ENCODE measurements around the gene CMTM7.
A peak's percentile ranks its signal among the peaks of the same experiment; 100 is the strongest.
"Not testable (repeated sequence)": the region's sequence is repeated elsewhere in the genome, so short reads cannot be mapped to it uniquely, and the experiment has no call there.

The CMTM7 gene

GRCh38 chr3:32467333-32468070 lies 75.8 kb downstream of the CMTM7 start:
- H3K4me3 ChIP-seq (ENCODE audit: low read depth in 1 of 2, low read length in 2 of 2): peak overlapping the region; percentile 37 to 38
- H3K9ac ChIP-seq (ENCODE audit: low read length): no peak overlapping the region
- H3K36me3 ChIP-seq (ENCODE audit: insufficient read depth, low read length): no peaks in the 10 kb centered on the region
- no peaks in the 10 kb centered on the region for H3K9me3 ChIP-seq (ENCODE audit: low read length)
- H3K4me1 ChIP-seq (ENCODE audit: insufficient read depth, low read length): peaks cover 6% of the 10 kb centered on the region
- no peaks in the 10 kb centered on the region for H3K27me3 ChIP-seq (ENCODE audit: control insufficient read depth in 1 of 2, insufficient read depth in 2 of 2, low read length in 2 of 2)
- no peak overlapping the region for H3K27ac ChIP-seq (ENCODE audit: low read depth, low read length)

- Histone ChIP-seq H3K9me3 (ENCODE audit: low read length) (no peaks in the 10 kb centered on the region), H3K27ac (ENCODE audit: low read depth, low read length) (no peak overlapping the region), H3K4me1 (ENCODE audit: insufficient read depth, low read length) (peaks cover 6% of the 10 kb centered on the region), H3K9ac (ENCODE audit: low read length) (no peak overlapping the region), H3K27me3 (ENCODE audit: control insufficient read depth in 1 of 2, insufficient read depth in 2 of 2, low read length in 2 of 2) (no peaks in the 10 kb centered on the region), H3K4me3 (ENCODE audit: low read depth in 1 of 2, low read length in 2 of 2) (no peak overlapping the region), H3K36me3 (ENCODE audit: insufficient read depth, low read length) (no peaks in the 10 kb centered on the region)
Measured at GRCh38 chr3:32469151-32469874, 77.7 kb downstream of the CMTM7 start.

GRCh38 chr3:32470362-32470761 lies 78.7 kb downstream of the CMTM7 start:
- H3K9me3 ChIP-seq (ENCODE audit: low read length): no peaks in the 10 kb centered on the region
- H3K9ac ChIP-seq (ENCODE audit: low read length): no peak overlapping the region
- no peak overlapping the region for H3K27ac ChIP-seq (ENCODE audit: low read depth, low read length)
- H3K27me3 ChIP-seq (ENCODE audit: control insufficient read depth in 1 of 2, insufficient read depth in 2 of 2, low read length in 2 of 2): no peaks in the 10 kb centered on the region
- H3K4me1 ChIP-seq (ENCODE audit: insufficient read depth, low read length): peaks cover 6% of the 10 kb centered on the region
- H3K4me3 ChIP-seq (ENCODE audit: low read depth in 1 of 2, low read length in 2 of 2): no peak overlapping the region
- H3K36me3 ChIP-seq (ENCODE audit: insufficient read depth, low read length): no peaks in the 10 kb centered on the region

GRCh38 chr3:32471246-32471645 lies 79.6 kb downstream of the CMTM7 start:
- no peak overlapping the region for H3K9ac ChIP-seq (ENCODE audit: low read length)
- peaks cover 6% of the 10 kb centered on the region for H3K4me1 ChIP-seq (ENCODE audit: insufficient read depth, low read length)
- no peak overlapping the region for H3K4me3 ChIP-seq (ENCODE audit: low read depth in 1 of 2, low read length in 2 of 2)
- H3K27ac ChIP-seq (ENCODE audit: low read depth, low read length): no peak overlapping the region
- H3K9me3 ChIP-seq (ENCODE audit: low read length): no peaks in the 10 kb centered on the region
- no peaks in the 10 kb centered on the region for H3K36me3 ChIP-seq (ENCODE audit: insufficient read depth, low read length)
- no peaks in the 10 kb centered on the region for H3K27me3 ChIP-seq (ENCODE audit: control insufficient read depth in 1 of 2, insufficient read depth in 2 of 2, low read length in 2 of 2)

- H3K27me3 ChIP-seq (ENCODE audit: control insufficient read depth in 1 of 2, insufficient read depth in 2 of 2, low read length in 2 of 2); H3K27ac ChIP-seq (ENCODE audit: low read depth, low read length); H3K36me3 ChIP-seq (ENCODE audit: insufficient read depth, low read length); H3K9ac ChIP-seq (ENCODE audit: low read length); H3K4me3 ChIP-seq (ENCODE audit: low read depth in 1 of 2, low read length in 2 of 2); H3K9me3 ChIP-seq (ENCODE audit: low read length); H3K4me1 ChIP-seq (ENCODE audit: insufficient read depth, low read length): not testable (repeated sequence)
Measured at GRCh38 chr3:32472151-32472550, 80.5 kb downstream of the CMTM7 start.

- no peak overlapping the region for H3K27ac ChIP-seq (ENCODE audit: low read depth, low read length)
- no peak overlapping the region for H3K9ac ChIP-seq (ENCODE audit: low read length)
- H3K9me3 ChIP-seq (ENCODE audit: low read length): no peaks in the 10 kb centered on the region
- H3K27me3 ChIP-seq (ENCODE audit: control insufficient read depth in 1 of 2, insufficient read depth in 2 of 2, low read length in 2 of 2): no peaks in the 10 kb centered on the region
- H3K4me3 ChIP-seq (ENCODE audit: low read depth in 1 of 2, low read length in 2 of 2): no peak overlapping the region
- peaks cover 6% of the 10 kb centered on the region for H3K4me1 ChIP-seq (ENCODE audit: insufficient read depth, low read length)
- no peaks in the 10 kb centered on the region for H3K36me3 ChIP-seq (ENCODE audit: insufficient read depth, low read length)
Measured at GRCh38 chr3:32474201-32474600, 82.5 kb downstream of the CMTM7 start.

GRCh38 chr3:32480604-32481003 lies 89.0 kb downstream of the CMTM7 start:
- no peak overlapping the region for H3K9ac ChIP-seq (ENCODE audit: low read length)

GRCh38 chr3:32481791-32482631 lies 90.4 kb downstream of the CMTM7 start:
- Histone ChIP-seq H3K4me1 (ENCODE audit: insufficient read depth, low read length) (no peaks in the 10 kb centered on the region), H3K9me3 (ENCODE audit: low read length) (no peaks in the 10 kb centered on the region), H3K4me3 (ENCODE audit: low read depth in 1 of 2, low read length in 2 of 2) (no peak overlapping the region), H3K9ac (ENCODE audit: low read length) (no peak overlapping the region), H3K27me3 (ENCODE audit: control insufficient read depth in 1 of 2, insufficient read depth in 2 of 2, low read length in 2 of 2) (no peaks in the 10 kb centered on the region), H3K27ac (ENCODE audit: low read depth, low read length) (no peak overlapping the region), H3K36me3 (ENCODE audit: insufficient read depth, low read length) (peaks cover 4% of the 10 kb centered on the region)

More at GRCh38 chr3:32480604-32481003, 89.0 kb downstream of the CMTM7 start:
- Histone ChIP-seq H3K36me3 (ENCODE audit: insufficient read depth, low read length) (peaks cover 4% of the 10 kb centered on the region), H3K27me3 (ENCODE audit: control insufficient read depth in 1 of 2, insufficient read depth in 2 of 2, low read length in 2 of 2) (no peaks in the 10 kb centered on the region), H3K4me1 (ENCODE audit: insufficient read depth, low read length) (no peaks in the 10 kb centered on the region), H3K4me3 (ENCODE audit: low read depth in 1 of 2, low read length in 2 of 2) (no peak overlapping the region), H3K27ac (ENCODE audit: low read depth, low read length) (no peak overlapping the region), H3K9me3 (ENCODE audit: low read length) (no peaks in the 10 kb centered on the region)

- H3K9me3 ChIP-seq (ENCODE audit: low read length): no peaks in the 10 kb centered on the region
- no peaks in the 10 kb centered on the region for H3K4me1 ChIP-seq (ENCODE audit: insufficient read depth, low read length)
- no peak overlapping the region for H3K27ac ChIP-seq (ENCODE audit: low read depth, low read length)
- H3K9ac ChIP-seq (ENCODE audit: low read length): no peak overlapping the region
- no peak overlapping the region for H3K4me3 ChIP-seq (ENCODE audit: low read depth in 1 of 2, low read length in 2 of 2)
- H3K27me3 ChIP-seq (ENCODE audit: control insufficient read depth in 1 of 2, insufficient read depth in 2 of 2, low read length in 2 of 2): no peaks in the 10 kb centered on the region
- peaks cover 4% of the 10 kb centered on the region for H3K36me3 ChIP-seq (ENCODE audit: insufficient read depth, low read length)
Measured at GRCh38 chr3:32482693-32483092, 91.0 kb downstream of the CMTM7 start.

- no peak overlapping the region for H3K27ac ChIP-seq (ENCODE audit: low read depth, low read length)
- H3K36me3 ChIP-seq (ENCODE audit: insufficient read depth, low read length): peaks cover 4% of the 10 kb centered on the region
- no peaks in the 10 kb centered on the region for H3K27me3 ChIP-seq (ENCODE audit: control insufficient read depth in 1 of 2, insufficient read depth in 2 of 2, low read length in 2 of 2)
- no peak overlapping the region for H3K4me3 ChIP-seq (ENCODE audit: low read depth in 1 of 2, low read length in 2 of 2)
- no peaks in the 10 kb centered on the region for H3K4me1 ChIP-seq (ENCODE audit: insufficient read depth, low read length)
- no peak overlapping the region for H3K9ac ChIP-seq (ENCODE audit: low read length)
- no peaks in the 10 kb centered on the region for H3K9me3 ChIP-seq (ENCODE audit: low read length)
Measured at GRCh38 chr3:32483772-32484171, 92.1 kb downstream of the CMTM7 start.

- Histone ChIP-seq H3K36me3 (ENCODE audit: insufficient read depth, low read length) (peaks cover 4% of the 10 kb centered on the region), H3K27me3 (ENCODE audit: control insufficient read depth in 1 of 2, insufficient read depth in 2 of 2, low read length in 2 of 2) (no peaks in the 10 kb centered on the region), H3K27ac (ENCODE audit: low read depth, low read length) (no peak overlapping the region), H3K9me3 (ENCODE audit: low read length) (no peaks in the 10 kb centered on the region), H3K9ac (ENCODE audit: low read length) (no peak overlapping the region), H3K4me1 (ENCODE audit: insufficient read depth, low read length) (no peaks in the 10 kb centered on the region), H3K4me3 (ENCODE audit: low read depth in 1 of 2, low read length in 2 of 2) (no peak overlapping the region)
Measured at GRCh38 chr3:32484436-32484835, 92.8 kb downstream of the CMTM7 start.

Data from muscle layer of colon (tissue), 2 donors.